Stomach (tissue), 9 donors: ENCODE results near the gene ASCC3. TPM values are rescaled to one million over a fixed set of nuclear protein-coding genes. Genes with fewer than 3 reads are reported as not detected.

Experiments
- DNase-seq, 2 donors: peaks; one replicate each; pipeline versions ENCODE4 v3.0.0 to v3.0.0-alpha.2; 2013 to 2019
- H3K27ac ChIP-seq, 5 donors: fragments of 200-600 bp in 4 of 5; sonication (generic) in 4 of 5; one replicate each; pipeline ENCODE4 v1.5.1; 2013 to 2019; ENCODE audit warnings: mild to moderate bottlenecking in 1 of 5, moderate library complexity in 1 of 5
- H3K27me3 ChIP-seq, 3 donors: fragments of 200-600 bp; sonication (generic); one replicate each; pipeline ENCODE4 v1.5.1; 2017 to 2019; ENCODE audit warnings: mixed run types in 1 of 3
- H3K36me3 ChIP-seq, 4 donors: fragments of 200-600 bp; sonication (generic); 1 replicate in 3 of 4; 2 replicates in 1 of 4; pipeline ENCODE4 v1.5.1; 2016 to 2019
- H3K4me1 ChIP-seq, 4 donors: fragments of 200-600 bp; sonication (generic); one replicate each; pipeline ENCODE4 v1.5.1; 2016 to 2019
- H3K4me3 ChIP-seq, 4 donors: fragments of 200-600 bp; sonication (generic) in 3 of 4; one replicate each; pipeline ENCODE4 v1.5.1; 2016 to 2019; ENCODE audit warnings: mild to moderate bottlenecking in 1 of 4
- H3K9me3 ChIP-seq, 4 donors: fragments of 200-600 bp; sonication (generic); one replicate each; pipeline ENCODE4 v1.5.1; 2016 to 2019
- EP300 ChIP-seq: sonication (generic); formaldehyde crosslinking; IDR thresholded peaks from one replicate; pipeline ENCODE4 v1.6.1; 2017; ENCODE audit warnings: antibody characterized with exemption
- POLR2A ChIP-seq, 4 donors: fragments of 450-650 bp; IDR thresholded peaks; one replicate each; pipeline ENCODE4 v1.6.1; 2016; ENCODE audit warnings: antibody characterized with exemption in 4 of 4, control low read depth in 2 of 4, mild to moderate bottlenecking in 1 of 4, moderate library complexity in 1 of 4
- POLR2AphosphoS5 ChIP-seq, 3 donors: sonication (generic); formaldehyde crosslinking; IDR thresholded peaks; one replicate each; pipeline ENCODE4 v1.6.1; 2016; ENCODE audit warnings: antibody characterized with exemption in 3 of 3
- WGBS, 5 donors: extraction: QIAGEN DNeasy Blood & Tissue Kit in 3 of 5; methylation state at CpG; one replicate each; pipeline versions ENCODE4 v1.1.5 to v1.1.7; 2013 to 2018; 5-methylcytosine and 5-hydroxymethylcytosine counted together
- intact Hi-C: fragments of 100-400 bp; cut with DNase I; formaldehyde crosslinking; loops from one replicate; pipeline ENCODE4 v1.15.1; 2023; ENCODE audit warnings: low total_unique reads
- polyA plus RNA-seq, 3 donors: library from polyadenylated mRNA; stranded (reverse); fragments of 200-250 nt; gene quantifications; one replicate each; pipeline ENCODE4 v1.2.3, GENCODE V29; 2013
- total RNA-seq, 5 donors: library from RNA; depleted of rRNA; stranded (reverse); fragments of >200 nt; gene quantifications; one replicate each; pipeline versions ENCODE4 v1.1.0 to v1.2.3, GENCODE V29; 2014 to 2016
- TF ChIP-seq, protein P1 (sequence below), 7 experiments: fragments of 450-650 bp in 4 of 7; fragments of 200-600 bp in 3 of 7; sonication (generic) in 3 of 7; IDR thresholded peaks; one replicate each; pipeline ENCODE4 v1.5.1; 2016 to 2019; ENCODE audit warnings: antibody characterized with exemption in 7 of 7, control low read depth in 2 of 7, mild to moderate bottlenecking in 1 of 7
- donor health status: healthy with polysubstance abuse.
- donor health status: Bipolar disorder and iron deficiency.
- donor health status: healthy.

The ASCC3 gene
- total and polyA plus RNA-seq, 8 donors = 6.3 to 49.2 (median 19.1) TPM

DNA sequence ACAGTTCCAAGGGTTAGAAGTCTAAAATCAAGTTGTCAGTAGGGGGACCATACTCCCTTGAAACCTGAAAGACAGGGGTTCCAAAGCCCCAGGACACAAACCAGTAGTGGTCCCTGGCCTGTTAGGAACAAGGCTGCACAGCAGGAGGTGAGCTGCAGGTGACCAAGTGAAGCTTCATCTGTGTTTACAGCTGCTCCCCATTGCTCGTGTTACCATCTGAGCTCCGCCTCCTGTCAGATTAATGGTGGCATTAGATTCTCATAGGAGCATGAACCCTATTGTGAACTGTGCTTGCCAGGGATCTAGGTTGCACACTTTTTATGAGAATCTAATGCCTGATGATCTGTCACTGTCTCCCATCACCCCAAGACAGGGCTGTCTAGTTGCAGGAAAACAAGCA is 391.1 kb downstream of the ASCC3 start:
- no peak for DNase-seq
- 75 to 83% (median 78%) methylated on average over 2 of the region's 2 CpGs for WGBS, 5 donors
- Histone ChIP-seq H3K27me3 (peaks cover 0 to 34% (median 0%) of the 10 kb centered on the region in 3 donors), H3K9me3 (no peaks in the 10 kb centered on the region), H3K27ac (no peak overlapping the region), H3K4me1 (no peaks in the 10 kb centered on the region), H3K4me3 (no peak overlapping the region), H3K36me3 (no peaks in the 10 kb centered on the region)
- intact Hi-C loops = no loop called here
- no peak for TF ChIP-seq POLR2A (IDR thresholded peaks at IDR 0.05)
- TF ChIP-seq, protein P1, sequence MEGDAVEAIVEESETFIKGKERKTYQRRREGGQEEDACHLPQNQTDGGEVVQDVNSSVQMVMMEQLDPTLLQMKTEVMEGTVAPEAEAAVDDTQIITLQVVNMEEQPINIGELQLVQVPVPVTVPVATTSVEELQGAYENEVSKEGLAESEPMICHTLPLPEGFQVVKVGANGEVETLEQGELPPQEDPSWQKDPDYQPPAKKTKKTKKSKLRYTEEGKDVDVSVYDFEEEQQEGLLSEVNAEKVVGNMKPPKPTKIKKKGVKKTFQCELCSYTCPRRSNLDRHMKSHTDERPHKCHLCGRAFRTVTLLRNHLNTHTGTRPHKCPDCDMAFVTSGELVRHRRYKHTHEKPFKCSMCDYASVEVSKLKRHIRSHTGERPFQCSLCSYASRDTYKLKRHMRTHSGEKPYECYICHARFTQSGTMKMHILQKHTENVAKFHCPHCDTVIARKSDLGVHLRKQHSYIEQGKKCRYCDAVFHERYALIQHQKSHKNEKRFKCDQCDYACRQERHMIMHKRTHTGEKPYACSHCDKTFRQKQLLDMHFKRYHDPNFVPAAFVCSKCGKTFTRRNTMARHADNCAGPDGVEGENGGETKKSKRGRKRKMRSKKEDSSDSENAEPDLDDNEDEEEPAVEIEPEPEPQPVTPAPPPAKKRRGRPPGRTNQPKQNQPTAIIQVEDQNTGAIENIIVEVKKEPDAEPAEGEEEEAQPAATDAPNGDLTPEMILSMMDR (IDR thresholded peaks at IDR 0.05) = no peak
- TF ChIP-seq POLR2AphosphoS5 (IDR thresholded peaks at IDR 0.05) = no peak
- no peak for TF ChIP-seq EP300

DNA sequence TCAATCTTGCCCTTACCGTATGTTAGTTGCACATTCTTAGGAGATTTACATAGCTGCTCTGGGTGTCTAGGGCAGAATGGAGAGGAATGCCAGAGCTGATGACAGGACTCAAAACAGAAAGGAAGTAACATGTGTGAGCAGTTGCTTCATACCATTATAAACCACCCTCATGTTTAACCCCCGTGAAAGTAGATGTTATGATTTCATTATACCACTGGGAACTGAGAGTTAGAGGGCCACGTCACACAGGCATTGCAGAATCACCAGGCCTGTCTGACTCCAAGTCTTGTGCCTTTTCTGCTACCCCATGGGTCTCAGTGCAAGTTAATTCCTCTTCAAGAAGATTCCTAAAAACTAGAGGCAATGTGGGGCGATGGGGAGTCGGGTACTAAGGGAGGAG is 392.9 kb downstream of the ASCC3 start:
- DNase-seq = no peak
- no peaks in the 10 kb centered on the region for H3K9me3 ChIP-seq
- no peaks in the 10 kb centered on the region for H3K36me3 ChIP-seq
- no peak overlapping the region for H3K27ac ChIP-seq
- peaks cover 0 to 34% (median 0%) of the 10 kb centered on the region in 3 donors for H3K27me3 ChIP-seq
- no peaks in the 10 kb centered on the region for H3K4me1 ChIP-seq
- intact Hi-C loops = no loop called here
- TF ChIP-seq, protein P1 (IDR thresholded peaks at IDR 0.05) = no peak
- TF ChIP-seq POLR2A (IDR thresholded peaks at IDR 0.05) = no peak
- TF ChIP-seq EP300 = no peak
- no peak for TF ChIP-seq POLR2AphosphoS5 (IDR thresholded peaks at IDR 0.05)
- no peak overlapping the region for H3K4me3 ChIP-seq
- 81 to 89% (median 84%) methylated on average over 5 of the region's 5 CpGs for WGBS, 5 donors

DNA sequence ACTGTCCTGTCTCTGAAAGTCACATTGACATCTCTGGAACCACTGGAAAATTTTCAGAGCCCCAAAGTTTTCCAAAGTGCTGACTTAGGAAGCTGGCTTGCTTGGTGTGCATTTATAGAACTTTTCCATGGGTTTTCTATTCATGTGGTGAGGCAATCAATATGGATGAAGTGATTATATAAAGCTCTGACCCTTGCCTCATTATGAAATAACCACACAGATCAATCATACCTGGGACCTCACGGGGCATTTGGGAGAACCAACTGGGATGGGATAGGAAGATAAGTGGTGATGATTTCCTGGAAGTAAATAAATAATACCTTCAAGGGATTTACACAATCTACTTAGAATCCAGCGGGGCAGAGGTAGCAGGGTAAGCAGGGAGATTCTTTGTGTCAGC is 393.5 kb downstream of the ASCC3 start:
- H3K27me3 ChIP-seq = peaks cover 0 to 28% (median 0%) of the 10 kb centered on the region in 3 donors
- peaks cover 0 to 2% (median 0%) of the 10 kb centered on the region in 4 donors for H3K4me1 ChIP-seq
- TF ChIP-seq EP300 = no peak
- no peak for TF ChIP-seq POLR2AphosphoS5 (IDR thresholded peaks at IDR 0.05)
- TF ChIP-seq, protein P1 (IDR thresholded peaks at IDR 0.05) = no peak
- TF ChIP-seq POLR2A (IDR thresholded peaks at IDR 0.05) = no peak
- intact Hi-C loops = no loop called here
- DNase-seq = no peak
- no peaks in the 10 kb centered on the region for H3K36me3 ChIP-seq
- H3K4me3 ChIP-seq = no peak overlapping the region
- WGBS, 5 donors = 79 to 91% (median 88%) methylated on average over 2 of the region's 2 CpGs
- H3K9me3 ChIP-seq = no peaks in the 10 kb centered on the region
- H3K27ac ChIP-seq = no peak overlapping the region

DNA sequence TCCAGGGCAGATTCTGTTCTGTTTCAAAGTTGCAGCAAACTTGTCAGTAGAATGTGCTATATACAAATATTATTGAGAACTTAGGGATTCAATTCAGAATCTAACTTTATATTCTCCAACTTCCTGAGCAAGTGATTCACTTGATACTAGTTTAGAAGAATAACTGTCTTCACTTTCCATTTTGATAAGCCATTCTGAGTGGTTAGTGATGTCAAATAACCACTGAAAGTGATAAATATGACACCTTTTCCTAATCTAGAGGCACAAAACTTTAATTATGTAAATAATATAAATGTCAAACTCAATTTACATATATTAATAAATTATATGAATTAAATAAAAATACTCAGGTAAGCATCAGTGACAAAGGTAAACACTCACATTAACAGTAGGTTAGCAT is 395.9 kb downstream of the ASCC3 start:
- intact Hi-C loops = no loop called here
- Histone ChIP-seq H3K27ac (no peak overlapping the region), H3K4me1 (peaks cover 0 to 8% (median 0%) of the 10 kb centered on the region in 4 donors)

More for the DNA sequence above, 395.9 kb downstream of the ASCC3 start:
- H3K4me3 ChIP-seq = no peak overlapping the region
- no peak for DNase-seq
- H3K27me3 ChIP-seq = peaks cover 0 to 22% (median 0%) of the 10 kb centered on the region in 3 donors
- no peaks in the 10 kb centered on the region for H3K9me3 ChIP-seq
- TF ChIP-seq POLR2A (IDR thresholded peaks at IDR 0.05) (no peak), POLR2AphosphoS5 (IDR thresholded peaks at IDR 0.05) (no peak), EP300 (no peak)
- TF ChIP-seq, protein P1 (IDR thresholded peaks at IDR 0.05) = no peak
- H3K36me3 ChIP-seq = no peaks in the 10 kb centered on the region
